DOHH2 (cell line): Measurements from ENCODE around the gene RPP40.

Experiments
- CTCF ChIP-seq: fragments of 200-600 bp; sonication (generic); IDR thresholded peaks from one replicate; pipeline ENCODE4 v1.5.1; 2014; ENCODE audit warnings: antibody characterized with exemption, mild to moderate bottlenecking, low read depth, low read length; ENCODE audit not compliant: poor library complexity, severe bottlenecking
- EZH2phosphoT487 ChIP-seq: fragments of 200-600 bp; sonication (generic); IDR thresholded peaks from 2 replicates; pipeline ENCODE4 v1.6.1; 2017; ENCODE audit warnings: borderline replicate concordance, mild to moderate bottlenecking, antibody characterized with exemption, low read length, moderate library complexity, mixed read lengths

GRCh38 chr6:4946521-4946920 is 57.3 kb downstream of the RPP40 start:
- no peak for TF ChIP-seq CTCF
- TF ChIP-seq EZH2phosphoT487: no peak
